ENCODE measurements around the gene SMCO4.
"Not testable (repeated sequence)": the region's sequence is repeated elsewhere in the genome, so short reads cannot be mapped to it uniquely, and the experiment has no call there.

GRCh38 chr11:93535578-93535977, 7.6 kb downstream of the SMCO4 start:
- TF ChIP-seq, protein P1, sequence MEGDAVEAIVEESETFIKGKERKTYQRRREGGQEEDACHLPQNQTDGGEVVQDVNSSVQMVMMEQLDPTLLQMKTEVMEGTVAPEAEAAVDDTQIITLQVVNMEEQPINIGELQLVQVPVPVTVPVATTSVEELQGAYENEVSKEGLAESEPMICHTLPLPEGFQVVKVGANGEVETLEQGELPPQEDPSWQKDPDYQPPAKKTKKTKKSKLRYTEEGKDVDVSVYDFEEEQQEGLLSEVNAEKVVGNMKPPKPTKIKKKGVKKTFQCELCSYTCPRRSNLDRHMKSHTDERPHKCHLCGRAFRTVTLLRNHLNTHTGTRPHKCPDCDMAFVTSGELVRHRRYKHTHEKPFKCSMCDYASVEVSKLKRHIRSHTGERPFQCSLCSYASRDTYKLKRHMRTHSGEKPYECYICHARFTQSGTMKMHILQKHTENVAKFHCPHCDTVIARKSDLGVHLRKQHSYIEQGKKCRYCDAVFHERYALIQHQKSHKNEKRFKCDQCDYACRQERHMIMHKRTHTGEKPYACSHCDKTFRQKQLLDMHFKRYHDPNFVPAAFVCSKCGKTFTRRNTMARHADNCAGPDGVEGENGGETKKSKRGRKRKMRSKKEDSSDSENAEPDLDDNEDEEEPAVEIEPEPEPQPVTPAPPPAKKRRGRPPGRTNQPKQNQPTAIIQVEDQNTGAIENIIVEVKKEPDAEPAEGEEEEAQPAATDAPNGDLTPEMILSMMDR (conservative IDR thresholded peaks at IDR 0.05; ENCODE audit: low read depth, low read length), result not testable (repeated sequence)
- TF ChIP-seq EZH2 (IDR thresholded peaks at IDR 0.05; ENCODE audit: borderline replicate concordance, low read depth, low read length, poor library complexity, severe bottlenecking), result not testable (repeated sequence)
